ENCODE data around the gene HDAC4. TPM values are rescaled to one million over a fixed set of nuclear protein-coding genes. Genes with fewer than 3 reads are reported as not detected.

Gene HDAC4
- total RNA-seq, 2 donors from 2014 or later = 22.3 to 48.6 TPM

DNA sequence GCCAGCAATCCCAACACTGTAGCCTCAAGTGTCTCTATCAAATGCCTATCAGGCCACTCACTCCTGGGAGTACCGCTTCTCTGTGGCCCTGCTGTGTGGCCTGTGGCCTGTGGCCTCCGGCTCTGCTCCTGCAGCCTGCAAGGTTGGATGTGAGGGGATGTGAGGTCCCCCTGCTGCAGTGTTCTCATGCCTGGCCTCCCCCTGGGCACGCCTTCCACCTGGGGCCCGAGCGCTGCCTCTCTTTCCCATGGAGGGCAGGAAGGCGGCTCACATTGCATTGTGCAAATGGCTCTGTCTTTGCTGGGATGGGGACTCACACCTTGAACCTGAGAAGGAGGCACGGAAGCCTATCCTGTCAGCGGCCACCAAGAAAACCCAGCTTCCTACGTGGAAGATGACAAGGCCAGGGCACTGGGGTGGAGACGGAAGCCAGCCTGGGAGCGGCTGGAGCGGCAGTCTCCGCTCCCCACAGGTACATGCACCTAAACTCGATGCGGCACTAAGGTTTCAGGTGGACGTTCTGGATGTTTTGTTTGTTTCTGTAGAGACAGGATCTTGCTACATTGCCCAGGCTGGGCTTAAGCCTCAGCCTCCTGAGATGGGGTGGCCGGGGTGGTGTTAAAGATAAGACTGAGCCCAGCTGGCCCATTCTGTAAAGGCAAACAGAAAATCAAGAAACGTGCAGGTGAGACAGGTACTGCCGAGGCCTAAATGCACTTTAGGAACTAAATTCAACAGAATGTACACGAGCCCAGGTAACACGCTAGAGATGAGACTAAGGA lies 140.1 kb downstream of the HDAC4 start:
- ATAC-seq = no peak
- Mint-ChIP-seq H3K27ac (peak overlapping the region in 1 of 2 donors; percentile 55), H3K36me3 (peaks cover 8% of the 10 kb centered on the region)

DNA sequence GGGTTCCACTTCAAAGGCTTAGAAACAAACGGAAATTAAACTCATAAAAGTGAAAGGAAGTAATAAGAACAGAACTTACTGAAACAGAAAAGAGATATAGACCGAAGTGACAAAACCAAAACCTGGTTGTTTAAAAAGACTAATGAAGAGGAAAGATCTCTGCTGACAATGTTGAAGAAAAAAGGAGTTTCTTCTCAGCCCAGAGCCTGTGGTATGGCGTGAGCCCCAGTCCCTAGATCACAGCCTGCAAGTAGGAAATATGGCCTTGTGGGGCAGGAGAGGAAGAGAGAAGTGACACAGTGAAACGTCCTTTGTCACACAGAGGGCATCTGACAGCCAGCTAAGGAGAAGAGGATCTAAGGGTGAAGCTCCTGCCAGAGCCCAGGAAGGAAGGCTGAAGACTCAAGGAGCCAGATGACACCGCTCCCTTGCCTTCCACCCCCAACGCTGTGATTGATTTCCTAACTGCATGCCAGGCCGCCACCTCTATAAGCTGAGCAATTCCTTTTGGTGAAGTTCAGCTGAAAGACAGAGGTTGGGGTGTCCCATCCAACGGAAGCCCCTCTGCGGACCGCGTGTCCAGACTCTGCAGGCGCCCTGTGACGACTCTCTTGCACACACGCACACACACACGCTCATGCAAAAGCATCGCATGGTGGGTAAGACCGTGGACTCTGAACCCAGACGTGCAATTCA lies 141.1 kb downstream of the HDAC4 start:
- Mint-ChIP-seq H3K9me3 (peaks cover 4% of the 10 kb centered on the region), H3K27me3 (peaks cover 0 to under 1% of the 10 kb centered on the region in 2 donors), H3K27ac (peak overlapping the region; percentile 55 to 80), H3K4me1 (ENCODE audit: low read depth in 2 of 2) (peaks cover 59 to 62% of the 10 kb centered on the region in 2 donors), H3K4me3 (peak overlapping the region; percentile 73), H3K36me3 (peaks cover 8% of the 10 kb centered on the region)
- peak; percentile 60 to 64 for ATAC-seq
- DNase-seq (ENCODE audit: low spot score) = no peak

More for the DNA sequence above, 140.1 kb downstream of the HDAC4 start:
- H3K4me1 Mint-ChIP-seq (ENCODE audit: low read depth in 2 of 2) = peaks cover 66 to 70% of the 10 kb centered on the region in 2 donors
- H3K27me3 Mint-ChIP-seq = no peaks in the 10 kb centered on the region
- peak overlapping the region; percentile 73 for H3K4me3 Mint-ChIP-seq
- H3K9me3 Mint-ChIP-seq = peaks cover 4% of the 10 kb centered on the region
- no peak for DNase-seq (ENCODE audit: low spot score)

DNA sequence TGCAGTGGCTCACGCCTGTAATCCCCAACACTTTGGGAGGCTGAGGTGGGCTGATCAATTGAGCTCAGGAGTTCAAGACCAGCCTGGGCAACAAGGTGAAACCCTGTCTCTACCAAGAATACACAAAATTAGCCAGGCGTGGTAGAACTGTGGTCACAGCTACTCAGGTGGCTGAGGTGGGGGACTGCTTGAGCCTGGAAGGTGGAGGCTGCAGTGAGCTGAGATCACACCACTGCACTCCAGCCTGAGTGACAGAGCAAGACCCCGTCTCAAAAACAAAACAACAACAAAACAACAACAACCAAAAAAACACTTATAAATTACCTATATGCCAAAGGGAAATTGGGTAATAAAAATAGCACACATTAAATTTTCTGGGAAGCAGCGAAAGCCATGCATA lies 141.6 kb downstream of the HDAC4 start:
- H3K27ac Mint-ChIP-seq = peak overlapping the region; percentile 55 to 80
- H3K27me3 Mint-ChIP-seq = peaks cover 0 to 4% of the 10 kb centered on the region in 2 donors
- DNase-seq (ENCODE audit: low spot score) = no peak
- ATAC-seq = no peak
- H3K4me1 Mint-ChIP-seq (ENCODE audit: low read depth in 2 of 2) = peaks cover 57 to 63% of the 10 kb centered on the region in 2 donors
- peaks cover 4% of the 10 kb centered on the region for H3K9me3 Mint-ChIP-seq
- H3K4me3 Mint-ChIP-seq = peak overlapping the region; percentile 73
- H3K36me3 Mint-ChIP-seq = peaks cover 8% of the 10 kb centered on the region

DNA sequence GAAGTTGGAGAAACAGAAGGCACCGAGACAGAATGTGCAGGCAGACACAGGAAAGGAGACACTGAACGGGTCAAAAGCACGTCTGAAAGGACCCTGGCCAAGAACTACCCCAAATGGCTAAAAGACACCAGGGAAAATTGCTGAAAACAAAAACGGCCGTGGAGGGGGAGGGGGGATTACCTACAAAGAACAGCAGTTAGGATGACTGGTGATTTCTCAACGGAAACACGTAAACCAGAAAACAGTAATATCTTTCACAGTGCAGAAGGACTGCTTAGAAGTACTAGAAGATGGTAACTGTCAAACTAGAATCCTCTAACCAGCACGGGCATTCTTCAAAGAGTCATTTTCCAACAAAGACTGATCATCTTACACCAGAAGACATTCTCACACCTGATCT lies 142.6 kb downstream of the HDAC4 start:
- H3K4me3 Mint-ChIP-seq = peak overlapping the region; percentile 73
- ATAC-seq (peak; percentile 59 to 63), DNase-seq (ENCODE audit: low spot score) (no peak)
- peaks cover 4% of the 10 kb centered on the region for H3K9me3 Mint-ChIP-seq
- H3K4me1 Mint-ChIP-seq (ENCODE audit: low read depth in 2 of 2) = peaks cover 62 to 72% of the 10 kb centered on the region in 2 donors
- peak overlapping the region; percentile 55 to 80 for H3K27ac Mint-ChIP-seq
- H3K27me3 Mint-ChIP-seq = peaks cover 0 to 4% of the 10 kb centered on the region in 2 donors
- H3K36me3 Mint-ChIP-seq = peaks cover 8% of the 10 kb centered on the region

DNA sequence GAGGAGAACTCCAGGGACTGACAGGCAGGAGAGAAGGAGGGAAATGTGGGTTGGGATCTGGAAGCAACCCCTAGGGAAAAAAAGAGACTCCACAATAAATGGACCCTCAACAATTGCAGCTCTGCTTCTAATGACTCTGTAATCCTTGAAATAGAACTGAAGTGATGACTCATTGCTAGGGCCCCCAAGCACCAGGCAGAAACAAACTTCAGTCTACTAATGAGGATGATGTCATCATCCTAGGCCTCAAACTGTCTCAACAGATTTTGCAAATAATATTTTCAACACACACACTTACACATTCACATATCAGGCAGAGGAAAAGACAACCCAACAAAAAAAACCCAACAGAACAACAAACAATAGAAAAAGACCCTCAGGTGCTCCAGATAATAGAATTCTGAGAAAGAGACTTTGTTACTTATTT lies 143.3 kb downstream of the HDAC4 start:
- H3K36me3 Mint-ChIP-seq = peaks cover 8% of the 10 kb centered on the region
- peaks cover 4% of the 10 kb centered on the region for H3K9me3 Mint-ChIP-seq
- peak; percentile 64 to 82 for ATAC-seq
- H3K4me3 Mint-ChIP-seq = peak overlapping the region; percentile 73
- H3K27ac Mint-ChIP-seq = peak overlapping the region; percentile 55 to 80
- peaks cover 0 to 8% of the 10 kb centered on the region in 2 donors for H3K27me3 Mint-ChIP-seq
- peaks cover 65 to 76% of the 10 kb centered on the region in 2 donors for H3K4me1 Mint-ChIP-seq (ENCODE audit: low read depth in 2 of 2)
- DNase-seq (ENCODE audit: low spot score) = no peak

DNA sequence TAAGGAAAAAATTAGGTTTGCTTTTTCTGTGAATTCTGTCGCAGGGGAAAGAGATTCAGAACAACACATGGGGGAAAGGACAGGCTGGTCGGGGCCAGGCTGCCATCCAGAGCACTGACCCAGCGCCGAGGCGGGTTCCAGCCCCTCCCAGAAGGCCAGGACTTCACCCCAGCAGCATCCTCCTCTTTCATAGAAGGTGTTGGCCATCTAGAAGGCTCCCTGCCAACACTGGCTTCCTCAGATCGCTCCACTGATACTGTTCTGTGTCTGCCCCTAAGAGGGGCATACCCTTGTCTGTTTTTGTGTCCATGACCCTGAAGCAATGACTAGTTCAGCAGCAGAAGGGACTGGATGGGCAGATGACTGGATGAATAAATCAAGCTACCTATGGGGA lies 144.5 kb downstream of the HDAC4 start:
- H3K4me3 Mint-ChIP-seq = no peak overlapping the region
- no peak for DNase-seq (ENCODE audit: low spot score)
- H3K4me1 Mint-ChIP-seq (ENCODE audit: low read depth in 2 of 2) = peaks cover 64 to 72% of the 10 kb centered on the region in 2 donors
- peaks cover 4% of the 10 kb centered on the region for H3K9me3 Mint-ChIP-seq
- peaks cover 0 to 8% of the 10 kb centered on the region in 2 donors for H3K27me3 Mint-ChIP-seq
- no peak for ATAC-seq
- H3K36me3 Mint-ChIP-seq = peaks cover 8% of the 10 kb centered on the region
- H3K27ac Mint-ChIP-seq = no peak overlapping the region

DNA sequence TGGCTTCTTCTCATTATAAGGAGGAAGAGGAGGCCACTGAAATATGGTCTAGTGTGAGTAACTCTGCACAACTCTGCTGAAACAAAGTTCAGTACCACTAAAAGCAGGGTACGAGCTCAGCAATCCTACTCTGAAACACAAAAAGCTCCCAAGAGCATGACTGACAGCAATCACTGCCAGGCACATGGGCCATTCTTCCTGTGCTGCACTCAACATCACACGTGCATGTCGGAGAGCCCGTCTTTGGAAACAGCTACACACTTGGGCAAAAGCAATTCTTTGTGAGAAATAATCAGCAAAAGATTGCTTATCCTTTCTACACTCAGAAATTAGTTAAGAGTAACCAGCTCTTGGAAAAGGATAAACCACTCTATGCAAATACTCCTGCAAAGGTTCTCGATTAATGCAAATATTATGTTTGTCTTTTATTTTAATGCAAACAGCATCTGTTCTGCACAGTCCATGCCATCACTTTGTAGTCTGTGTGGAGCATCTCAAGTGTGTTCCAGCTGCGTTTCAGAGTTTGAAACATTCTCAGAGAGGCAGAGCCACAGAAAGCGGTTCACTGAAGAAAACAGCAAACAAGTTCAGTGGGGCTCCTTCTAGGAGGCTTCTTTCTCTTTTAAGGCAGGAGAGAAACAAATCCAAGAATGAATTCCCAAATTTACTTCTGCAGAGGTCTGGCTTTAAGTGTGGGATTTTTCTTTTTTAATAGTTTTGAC lies 145.0 kb downstream of the HDAC4 start:
- Mint-ChIP-seq H3K36me3 (peaks cover 8% of the 10 kb centered on the region), H3K27ac (no peak overlapping the region), H3K4me3 (no peak overlapping the region), H3K27me3 (peaks cover 0 to 8% of the 10 kb centered on the region in 2 donors), H3K9me3 (peaks cover 4% of the 10 kb centered on the region), H3K4me1 (ENCODE audit: low read depth in 2 of 2) (peaks cover 59 to 66% of the 10 kb centered on the region in 2 donors)
- DNase-seq (ENCODE audit: low spot score) (no peak), ATAC-seq (no peak)

DNA sequence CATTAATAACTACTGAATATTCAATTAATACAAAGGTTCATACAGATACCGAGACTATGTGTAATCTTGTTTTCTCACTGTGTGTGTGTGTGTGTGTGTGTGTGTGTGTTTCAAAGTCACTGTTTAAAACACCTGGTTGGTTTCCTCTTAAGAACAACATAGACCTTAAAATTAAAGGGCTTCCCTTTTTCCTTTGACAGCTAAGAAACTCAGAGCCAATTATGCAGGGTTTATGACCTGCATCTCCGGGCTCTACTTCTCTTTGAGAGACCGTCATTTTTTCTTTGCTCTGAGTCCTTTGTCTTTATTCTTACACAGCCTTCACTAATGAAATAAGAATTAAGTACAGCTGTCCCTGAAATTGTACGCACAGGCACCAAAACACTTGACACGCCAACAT lies 145.6 kb downstream of the HDAC4 start:
- H3K36me3 Mint-ChIP-seq = peaks cover 8% of the 10 kb centered on the region
- DNase-seq (ENCODE audit: low spot score) (no peak), ATAC-seq (no peak)
- peaks cover 4% of the 10 kb centered on the region for H3K9me3 Mint-ChIP-seq
- peaks cover 54 to 61% of the 10 kb centered on the region in 2 donors for H3K4me1 Mint-ChIP-seq (ENCODE audit: low read depth in 2 of 2)
- H3K4me3 Mint-ChIP-seq = no peak overlapping the region
- H3K27me3 Mint-ChIP-seq = peaks cover 0 to 8% of the 10 kb centered on the region in 2 donors
- no peak overlapping the region for H3K27ac Mint-ChIP-seq

DNA sequence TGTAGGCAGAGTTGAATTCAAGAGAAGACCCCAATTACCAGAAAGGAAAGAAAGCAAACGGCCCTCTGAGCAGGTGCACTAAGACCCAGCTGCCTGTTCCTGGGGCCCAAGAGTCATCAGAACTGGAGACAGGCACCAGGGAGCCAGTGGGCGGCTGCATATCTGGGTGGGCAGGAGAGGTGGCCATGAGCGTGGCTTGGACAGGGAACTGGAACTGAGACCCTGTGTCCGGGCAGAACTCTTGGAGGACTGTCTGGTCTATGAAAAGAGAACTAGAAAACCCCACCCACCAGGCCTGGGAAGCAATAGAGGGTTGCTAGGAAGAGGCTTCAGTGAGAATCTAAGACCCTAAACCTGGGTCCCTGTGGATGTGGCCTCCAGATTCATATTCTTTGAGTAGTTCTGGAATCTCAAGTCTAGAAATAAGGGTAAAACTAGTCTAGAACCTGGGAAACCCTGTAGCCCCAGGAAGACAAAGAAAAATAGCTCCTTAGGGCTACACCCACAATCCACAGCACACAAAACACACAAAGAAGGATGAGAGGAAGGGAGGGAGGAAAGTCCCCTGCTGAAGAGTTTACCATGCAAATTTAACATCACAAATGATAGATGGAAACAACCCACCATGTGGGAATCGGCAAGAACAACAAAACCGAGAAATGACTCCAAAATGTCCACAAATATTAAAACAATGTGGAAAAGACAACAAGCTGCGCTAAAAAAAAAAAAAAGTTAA lies 147.0 kb downstream of the HDAC4 start:
- Mint-ChIP-seq H3K27ac (peak overlapping the region in 1 of 2 donors; percentile 57), H3K36me3 (peaks cover 8% of the 10 kb centered on the region), H3K9me3 (peaks cover 4% of the 10 kb centered on the region), H3K27me3 (peaks cover 0 to 8% of the 10 kb centered on the region in 2 donors), H3K4me1 (ENCODE audit: low read depth in 2 of 2) (peaks cover 42 to 47% of the 10 kb centered on the region in 2 donors), H3K4me3 (no peak overlapping the region)
- ATAC-seq (no peak), DNase-seq (ENCODE audit: low spot score) (no peak)

DNA sequence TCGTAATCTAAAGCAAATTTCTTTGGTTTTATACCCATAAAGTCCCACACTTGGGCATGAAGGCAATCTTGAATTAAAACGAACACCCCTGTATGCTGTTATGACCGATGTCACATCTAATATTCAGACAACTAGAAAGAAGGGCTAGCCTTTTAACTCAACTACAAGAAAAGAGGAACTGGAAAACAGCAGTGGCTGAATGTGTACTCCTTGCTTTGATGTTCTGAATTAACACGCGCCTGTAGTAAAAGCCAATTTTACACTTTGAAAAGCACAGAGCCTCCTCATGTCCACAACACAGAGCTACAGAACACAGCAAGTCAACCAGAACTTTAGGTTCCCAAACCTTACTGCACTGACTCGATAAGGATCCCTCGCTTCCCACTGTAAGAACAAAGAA lies 147.6 kb downstream of the HDAC4 start:
- no peak for ATAC-seq
- Mint-ChIP-seq H3K36me3 (peaks cover 8% of the 10 kb centered on the region), H3K4me3 (peak overlapping the region; percentile 34), H3K27me3 (peaks cover 0 to 8% of the 10 kb centered on the region in 2 donors), H3K27ac (peak overlapping the region in 1 of 2 donors; percentile 57), H3K4me1 (ENCODE audit: low read depth in 2 of 2) (peaks cover 37 to 41% of the 10 kb centered on the region in 2 donors), H3K9me3 (peaks cover 4% of the 10 kb centered on the region)
- no peak for DNase-seq (ENCODE audit: low spot score)

DNA sequence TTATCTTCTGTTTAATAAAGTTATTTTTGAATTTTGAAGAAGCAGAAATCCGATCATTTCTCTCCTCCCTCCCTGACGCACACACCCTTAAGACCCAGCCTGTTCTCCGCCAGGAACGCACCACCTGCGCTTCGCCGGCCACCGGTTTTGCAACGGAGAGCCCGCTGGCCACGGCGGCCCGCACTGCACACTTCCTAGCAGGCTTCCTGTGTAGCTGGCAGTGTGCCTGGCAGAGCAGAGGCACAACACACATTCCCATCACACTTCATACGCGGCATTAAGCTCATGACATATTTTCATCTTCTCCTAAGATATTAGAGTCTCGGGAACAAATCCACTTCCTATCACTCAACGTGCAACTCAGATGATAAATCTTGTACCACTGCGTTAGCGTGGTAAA lies 148.0 kb downstream of the HDAC4 start:
- H3K4me3 Mint-ChIP-seq = peak overlapping the region; percentile 34
- peaks cover 5% of the 10 kb centered on the region for H3K36me3 Mint-ChIP-seq
- H3K9me3 Mint-ChIP-seq = peaks cover 4% of the 10 kb centered on the region
- no peak for ATAC-seq
- peaks cover 0 to 8% of the 10 kb centered on the region in 2 donors for H3K27me3 Mint-ChIP-seq
- peak overlapping the region in 1 of 2 donors; percentile 57 for H3K27ac Mint-ChIP-seq
- H3K4me1 Mint-ChIP-seq (ENCODE audit: low read depth in 2 of 2) = peaks cover 34 to 36% of the 10 kb centered on the region in 2 donors
- DNase-seq (ENCODE audit: low spot score) = no peak

DNA sequence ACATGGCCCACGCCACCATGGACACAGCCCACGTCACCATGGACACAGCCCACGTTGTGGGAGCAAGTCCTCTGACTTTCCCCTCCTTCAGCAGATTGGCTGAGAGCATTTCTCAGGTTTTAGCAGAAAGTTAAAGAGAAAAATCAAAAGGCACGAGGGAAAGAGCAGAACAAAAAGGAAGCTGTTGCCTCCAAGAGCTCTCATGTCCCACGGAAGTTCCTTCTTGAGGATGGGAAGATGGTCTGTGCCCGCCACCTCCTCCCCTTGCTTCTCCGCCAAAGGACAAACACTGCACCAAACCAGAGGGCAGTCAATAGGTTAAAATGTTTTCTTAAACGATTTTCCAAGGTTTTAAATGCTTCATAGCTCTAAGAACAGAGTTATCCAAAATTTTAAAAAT lies 148.4 kb downstream of the HDAC4 start:
- peak overlapping the region in 1 of 2 donors; percentile 57 for H3K27ac Mint-ChIP-seq

DNA sequence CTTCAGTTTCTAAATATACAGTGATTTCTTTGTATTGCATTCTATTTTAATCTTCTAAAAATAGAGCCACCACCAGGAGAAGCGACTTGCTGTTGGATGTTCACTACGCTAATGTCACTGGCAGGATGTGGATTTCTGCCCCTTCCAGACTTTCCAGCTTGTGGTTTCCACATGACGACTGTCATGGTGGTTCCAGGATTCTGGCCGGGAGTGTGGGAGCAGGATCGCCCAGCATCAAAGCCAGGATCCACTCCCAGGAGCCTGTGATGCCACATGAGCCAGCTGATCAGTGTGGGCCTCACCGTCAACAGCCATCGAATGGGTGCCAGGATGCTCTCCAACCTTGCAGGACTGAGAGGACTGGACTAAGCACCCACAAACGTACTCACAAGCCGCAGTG lies 148.8 kb downstream of the HDAC4 start:
- Mint-ChIP-seq H3K36me3 (no peaks in the 10 kb centered on the region), H3K9me3 (no peaks in the 10 kb centered on the region), H3K27ac (peak overlapping the region in 1 of 2 donors; percentile 70), H3K4me1 (ENCODE audit: low read depth in 2 of 2) (peaks cover 35 to 36% of the 10 kb centered on the region in 2 donors), H3K27me3 (peaks cover 0 to 8% of the 10 kb centered on the region in 2 donors), H3K4me3 (no peak overlapping the region)
- no peak for ATAC-seq
- no peak for DNase-seq (ENCODE audit: low spot score)

More for the DNA sequence above, 148.4 kb downstream of the HDAC4 start:
- Mint-ChIP-seq H3K36me3 (peaks cover 1% of the 10 kb centered on the region), H3K4me3 (no peak overlapping the region), H3K4me1 (ENCODE audit: low read depth in 2 of 2) (peaks cover 34 to 36% of the 10 kb centered on the region in 2 donors), H3K9me3 (no peaks in the 10 kb centered on the region), H3K27me3 (peaks cover 0 to 8% of the 10 kb centered on the region in 2 donors)
- DNase-seq (ENCODE audit: low spot score) (no peak), ATAC-seq (no peak)
